Body of pancreas (tissue), 4 donors: ENCODE data around the gene SSC5D. TPM values are rescaled to one million over a fixed set of nuclear protein-coding genes. Genes with fewer than 3 reads are reported as not detected.
A peak's percentile ranks its signal among the peaks of the same experiment; 100 is the strongest.

Experiments used
- ATAC-seq: fragments of 150-250 bp; one replicate; pipeline ENCODE4 v1.9.1; 2016
- DNase-seq, 4 donors: peaks; one replicate each; pipeline ENCODE4 v3.0.0-alpha.2; 2019
- H3K27ac ChIP-seq, 4 donors: fragments of 200-600 bp; sonication (generic); 1 replicate in 3 of 4; 2 replicates in 1 of 4; pipeline versions ENCODE4 v1.5.1 to v1.6.1; 2016 to 2019; ENCODE audit warnings: mild to moderate bottlenecking in 1 of 4, mixed read lengths in 1 of 4, moderate library complexity in 1 of 4
- H3K27me3 ChIP-seq, 2 donors: fragments of 200-600 bp; sonication (generic); one replicate each; pipeline ENCODE4 v1.6.0; 2016; ENCODE audit warnings: mild to moderate bottlenecking in 1 of 2
- H3K36me3 ChIP-seq, 2 donors: fragments of 200-600 bp; sonication (generic); replicated peaks in 1 of 2; 2 replicates each; pipeline ENCODE4 v1.5.1; 2016; ENCODE audit warnings: low read depth in 2 of 2; ENCODE audit not compliant: insufficient read depth in 1 of 2
- H3K4me1 ChIP-seq: fragments of 200-600 bp; sonication (generic); one replicate; pipeline ENCODE4 v1.6.0; 2016
- H3K4me3 ChIP-seq, 2 donors: fragments of 200-600 bp; sonication (generic); 1 replicate in 1 of 2; 2 replicates in 1 of 2; pipeline ENCODE4 v1.5.1; 2016 to 2019
- H3K9me3 ChIP-seq, 3 donors: fragments of 200-600 bp; sonication (generic); 1 replicate in 2 of 3; 2 replicates in 1 of 3; pipeline ENCODE4 v1.5.1; 2016
- CTCF ChIP-seq, 7 experiments: fragments of 450-650 bp in 4 of 7; fragments of 200-600 bp in 3 of 7; sonication (generic) in 3 of 7; IDR thresholded peaks; one replicate each; pipeline ENCODE4 v1.5.1; 2016 to 2019; ENCODE audit warnings: antibody characterized with exemption in 7 of 7
- POLR2A ChIP-seq, 3 donors: fragments of 450-650 bp; IDR thresholded peaks; one replicate each; pipeline ENCODE4 v1.6.1; 2016; ENCODE audit warnings: antibody characterized with exemption in 3 of 3, mild to moderate bottlenecking in 2 of 3
- WGBS, 2 donors: methylation state at CpG; one replicate each; pipeline ENCODE4 v1.1.5; 2017; 5-methylcytosine and 5-hydroxymethylcytosine counted together
- intact Hi-C: fragments of 100-400 bp; cut with DNase I; formaldehyde crosslinking; loops from one replicate; pipeline ENCODE4 v1.15.1; 2023
- total RNA-seq, 2 donors: library from RNA; depleted of rRNA; stranded (reverse); fragments of >200 nt; gene quantifications; one replicate each; pipeline ENCODE4 v1.1.0, GENCODE V29; 2016

SSC5D gene
- total RNA-seq, 2 donors from 2014 or later: 2.6 to 3.3 TPM

DNA sequence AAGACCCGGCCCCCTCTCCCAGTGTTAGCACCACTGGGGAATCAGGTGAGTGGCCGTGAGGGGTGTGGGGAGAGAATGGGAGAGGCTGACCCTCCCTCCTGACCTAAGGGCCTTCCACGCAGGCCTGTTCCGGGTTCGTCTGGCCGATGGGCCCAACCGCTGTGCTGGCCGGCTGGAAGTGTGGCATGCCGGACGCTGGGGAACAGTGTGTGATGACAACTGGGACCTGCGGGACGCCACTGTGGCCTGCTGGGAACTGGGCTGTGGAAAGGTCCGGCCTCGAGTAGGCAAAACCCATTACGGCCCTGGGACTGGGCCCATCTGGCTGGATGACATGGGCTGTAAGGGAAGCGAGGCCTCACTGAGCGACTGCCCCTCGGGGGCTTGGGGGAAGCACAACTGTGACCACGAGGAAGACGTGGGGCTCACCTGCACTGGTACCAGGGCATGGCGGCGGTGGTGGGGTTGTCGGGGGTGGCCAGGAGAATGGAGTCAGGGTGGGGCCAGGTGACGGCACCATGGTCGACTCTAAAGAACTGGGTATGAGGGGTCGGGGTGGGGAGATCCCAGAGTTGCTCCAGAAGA lies 12.2 kb downstream of the SSC5D start:
- H3K36me3 ChIP-seq: no peaks in the 10 kb centered on the region
- peaks cover 10% of the 10 kb centered on the region for H3K4me1 ChIP-seq
- H3K9me3 ChIP-seq: no peaks in the 10 kb centered on the region
- 86% methylated on average over 11 to 21 of the region's 26 CpGs for WGBS, 2 donors
- H3K27me3 ChIP-seq: no peaks in the 10 kb centered on the region
- H3K4me3 ChIP-seq: no peak overlapping the region
- H3K27ac ChIP-seq: no peak overlapping the region
- no peak for TF ChIP-seq POLR2A (IDR thresholded peaks at IDR 0.05)
- TF ChIP-seq CTCF (IDR thresholded peaks at IDR 0.05): no peak
- intact Hi-C loops: loop anchor here (5.0 kb wide), 1 partner anchor 358 kb away; no protein-coding TSS in a partner anchor
- DNase-seq (no peak), ATAC-seq (no peak)

DNA sequence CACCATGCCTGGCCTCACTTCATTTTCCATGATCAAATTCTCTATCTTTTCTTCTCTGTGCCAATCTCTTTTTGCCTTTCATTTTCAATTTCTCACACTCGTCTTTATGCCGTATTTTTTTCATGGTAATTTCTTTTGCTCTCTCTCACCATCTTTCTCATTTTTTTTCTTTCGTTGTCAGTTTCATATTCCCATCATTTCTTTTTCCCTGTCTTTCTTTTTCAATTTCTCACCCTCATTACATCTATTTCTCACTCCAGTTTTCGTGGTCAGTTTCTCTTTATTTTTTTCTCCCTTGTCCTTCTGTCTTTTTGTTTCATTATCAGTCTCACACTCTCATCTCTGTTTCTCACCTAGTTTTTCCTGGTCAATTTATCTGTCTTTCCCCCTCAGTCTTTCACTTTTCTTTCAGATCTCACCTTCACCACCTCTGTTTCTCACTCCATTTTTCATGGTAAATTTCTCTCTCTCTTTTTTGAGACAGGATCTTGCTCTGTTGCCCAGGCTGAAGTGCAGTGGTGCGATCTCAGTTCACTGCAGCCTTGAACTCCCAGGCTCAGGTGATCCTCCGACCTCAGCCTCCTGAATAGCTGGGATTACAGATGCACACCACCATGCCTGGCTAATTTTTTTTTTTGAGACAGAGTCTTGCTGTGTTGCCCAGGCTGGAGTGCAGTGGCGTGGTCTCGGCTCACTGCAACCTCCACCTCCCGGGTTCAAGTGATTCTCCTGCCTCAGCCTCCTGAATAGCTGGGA lies 14.1 kb downstream of the SSC5D start:
- H3K36me3 ChIP-seq: no peaks in the 10 kb centered on the region
- H3K4me3 ChIP-seq: no peak overlapping the region
- no peak overlapping the region for H3K27ac ChIP-seq
- no peaks in the 10 kb centered on the region for H3K27me3 ChIP-seq
- no peak for ATAC-seq
- TF ChIP-seq POLR2A (IDR thresholded peaks at IDR 0.05) (no peak), CTCF (IDR thresholded peaks at IDR 0.05) (no peak)
- intact Hi-C loops: loop anchor here (5.0 kb wide), 1 partner anchor 360 kb away; no protein-coding TSS in a partner anchor
- WGBS, 2 donors: 82 to 89% methylated on average over 9 of the region's 9 CpGs
- peaks cover 10% of the 10 kb centered on the region for H3K4me1 ChIP-seq
- DNase-seq: no peak
- H3K9me3 ChIP-seq: no peaks in the 10 kb centered on the region

GRCh38 chr19:55503157-55503501 lies 14.9 kb downstream of the SSC5D start:
- ATAC-seq (no peak), DNase-seq (no peak)
- H3K36me3 ChIP-seq: no peaks in the 10 kb centered on the region
- H3K4me3 ChIP-seq: no peak overlapping the region
- no peaks in the 10 kb centered on the region for H3K27me3 ChIP-seq
- TF ChIP-seq CTCF (IDR thresholded peaks at IDR 0.05): no peak
- intact Hi-C loops: loop anchor here (5.0 kb wide), 1 partner anchor 361 kb away; no protein-coding TSS in a partner anchor
- H3K27ac ChIP-seq: no peak overlapping the region
- no peaks in the 10 kb centered on the region for H3K9me3 ChIP-seq
- peaks cover 10% of the 10 kb centered on the region for H3K4me1 ChIP-seq
- WGBS, 2 donors: 73 to 91% methylated on average over 16 to 17 of the region's 17 CpGs

- DNase-seq (peak; percentile 88 to 95 (median 93)), ATAC-seq (peak; percentile 96)
- intact Hi-C loops: loop anchor here (5.0 kb wide), 1 partner anchor 361 kb away; no protein-coding TSS in a partner anchor
- Histone ChIP-seq H3K4me1 (peaks cover 10% of the 10 kb centered on the region), H3K9me3 (no peaks in the 10 kb centered on the region), H3K27me3 (no peaks in the 10 kb centered on the region), H3K27ac (peak overlapping the region in 2 of 4 donors; percentile 34 to 69), H3K4me3 (no peak overlapping the region), H3K36me3 (no peaks in the 10 kb centered on the region)
- 10 to 22% methylated on average over 38 to 64 of the region's 64 CpGs for WGBS, 2 donors
- TF ChIP-seq POLR2A (IDR thresholded peaks at IDR 0.05) (no peak), CTCF (IDR thresholded peaks at IDR 0.05) (peak; percentile 92 to 98 (median 97))
These were observed 15.4 kb downstream of the SSC5D start for GRCh38 chr19:55503502-55504251.
